ENCODE measurements around the gene AGR2.

DNA sequence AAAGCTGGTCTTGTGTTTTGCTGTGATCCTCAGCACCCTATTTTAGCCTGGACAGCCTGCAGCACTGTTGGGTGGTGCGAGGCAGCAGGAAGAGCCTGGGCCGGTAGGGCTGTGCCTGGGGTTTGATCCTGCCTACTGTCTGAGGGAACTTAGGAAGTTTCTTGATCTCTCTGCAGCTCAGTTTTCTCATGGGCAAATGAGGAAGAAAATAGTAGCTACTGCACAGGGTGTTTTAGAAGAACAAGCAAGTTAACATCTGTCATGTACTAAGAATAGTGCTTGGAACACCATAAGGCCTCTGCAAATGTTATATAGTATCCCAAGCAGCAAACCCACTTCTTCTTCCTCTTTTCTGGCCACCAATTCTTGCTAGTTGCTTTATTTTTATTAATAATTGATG, 12.0 kb upstream of the AGR2 start:
- TF ChIP-seq, protein P1, sequence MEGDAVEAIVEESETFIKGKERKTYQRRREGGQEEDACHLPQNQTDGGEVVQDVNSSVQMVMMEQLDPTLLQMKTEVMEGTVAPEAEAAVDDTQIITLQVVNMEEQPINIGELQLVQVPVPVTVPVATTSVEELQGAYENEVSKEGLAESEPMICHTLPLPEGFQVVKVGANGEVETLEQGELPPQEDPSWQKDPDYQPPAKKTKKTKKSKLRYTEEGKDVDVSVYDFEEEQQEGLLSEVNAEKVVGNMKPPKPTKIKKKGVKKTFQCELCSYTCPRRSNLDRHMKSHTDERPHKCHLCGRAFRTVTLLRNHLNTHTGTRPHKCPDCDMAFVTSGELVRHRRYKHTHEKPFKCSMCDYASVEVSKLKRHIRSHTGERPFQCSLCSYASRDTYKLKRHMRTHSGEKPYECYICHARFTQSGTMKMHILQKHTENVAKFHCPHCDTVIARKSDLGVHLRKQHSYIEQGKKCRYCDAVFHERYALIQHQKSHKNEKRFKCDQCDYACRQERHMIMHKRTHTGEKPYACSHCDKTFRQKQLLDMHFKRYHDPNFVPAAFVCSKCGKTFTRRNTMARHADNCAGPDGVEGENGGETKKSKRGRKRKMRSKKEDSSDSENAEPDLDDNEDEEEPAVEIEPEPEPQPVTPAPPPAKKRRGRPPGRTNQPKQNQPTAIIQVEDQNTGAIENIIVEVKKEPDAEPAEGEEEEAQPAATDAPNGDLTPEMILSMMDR (IDR thresholded peaks at IDR 0.05) = no peak
- no peak for TF ChIP-seq POLR2A (IDR thresholded peaks at IDR 0.05)

Measured in lower leg skin (tissue), 3 donors.